ENCODE results near the gene PSMC3IP. TPM values are rescaled to one million over a fixed set of nuclear protein-coding genes. Genes with fewer than 3 reads are reported as not detected.

Gene PSMC3IP
- total and polyA plus RNA-seq, 8 donors: 0.89 to 6.5 (median 4.2) TPM; not detected in 2

DNA sequence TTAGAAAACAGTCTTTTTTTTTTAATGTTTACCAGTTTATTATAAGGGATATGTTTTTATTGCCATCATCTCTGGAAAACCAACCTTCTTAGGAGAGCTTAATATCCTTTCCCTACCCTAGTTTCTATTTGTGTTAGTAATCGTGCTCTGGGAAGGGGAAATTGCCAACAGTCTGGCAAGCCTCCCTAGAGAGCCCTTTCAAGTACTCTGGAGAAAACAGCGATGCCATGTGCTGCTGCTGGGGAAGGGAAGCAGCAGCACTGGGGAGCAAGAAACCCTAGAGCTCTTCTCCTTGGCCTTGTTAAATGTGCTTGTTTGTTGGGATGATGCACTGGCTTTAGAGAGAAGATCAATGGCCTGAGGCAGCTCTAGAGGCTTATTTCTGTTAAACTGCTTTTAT is 21.4 kb upstream of the PSMC3IP start:
- peaks cover 0 to 33% (median 30%) of the 10 kb centered on the region in 4 donors for H3K36me3 ChIP-seq
- no peak overlapping the region for H3K4me3 ChIP-seq
- TF ChIP-seq, protein P1, sequence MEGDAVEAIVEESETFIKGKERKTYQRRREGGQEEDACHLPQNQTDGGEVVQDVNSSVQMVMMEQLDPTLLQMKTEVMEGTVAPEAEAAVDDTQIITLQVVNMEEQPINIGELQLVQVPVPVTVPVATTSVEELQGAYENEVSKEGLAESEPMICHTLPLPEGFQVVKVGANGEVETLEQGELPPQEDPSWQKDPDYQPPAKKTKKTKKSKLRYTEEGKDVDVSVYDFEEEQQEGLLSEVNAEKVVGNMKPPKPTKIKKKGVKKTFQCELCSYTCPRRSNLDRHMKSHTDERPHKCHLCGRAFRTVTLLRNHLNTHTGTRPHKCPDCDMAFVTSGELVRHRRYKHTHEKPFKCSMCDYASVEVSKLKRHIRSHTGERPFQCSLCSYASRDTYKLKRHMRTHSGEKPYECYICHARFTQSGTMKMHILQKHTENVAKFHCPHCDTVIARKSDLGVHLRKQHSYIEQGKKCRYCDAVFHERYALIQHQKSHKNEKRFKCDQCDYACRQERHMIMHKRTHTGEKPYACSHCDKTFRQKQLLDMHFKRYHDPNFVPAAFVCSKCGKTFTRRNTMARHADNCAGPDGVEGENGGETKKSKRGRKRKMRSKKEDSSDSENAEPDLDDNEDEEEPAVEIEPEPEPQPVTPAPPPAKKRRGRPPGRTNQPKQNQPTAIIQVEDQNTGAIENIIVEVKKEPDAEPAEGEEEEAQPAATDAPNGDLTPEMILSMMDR (IDR thresholded peaks at IDR 0.05): no peak
- no peak for TF ChIP-seq POLR2AphosphoS5 (IDR thresholded peaks at IDR 0.05)
- TF ChIP-seq EP300 (IDR thresholded peaks at IDR 0.05): no peak
- TF ChIP-seq POLR2A (IDR thresholded peaks at IDR 0.05): no peak
- H3K4me1 ChIP-seq: peaks cover 0 to 30% (median 11%) of the 10 kb centered on the region in 4 donors
- intact Hi-C loops (cut with DNase I; ENCODE audit: low total_unique reads): no loop called here
- H3K27ac ChIP-seq: peak overlapping the region in 1 of 5 donors; percentile 39
- H3K27me3 ChIP-seq: no peaks in the 10 kb centered on the region
- peak in 1 of 2 donors; percentile 33 for DNase-seq
- WGBS, 5 donors: 18 to 35% (median 24%) methylated on average over 2 of the region's 2 CpGs
- no peaks in the 10 kb centered on the region for H3K9me3 ChIP-seq

DNA sequence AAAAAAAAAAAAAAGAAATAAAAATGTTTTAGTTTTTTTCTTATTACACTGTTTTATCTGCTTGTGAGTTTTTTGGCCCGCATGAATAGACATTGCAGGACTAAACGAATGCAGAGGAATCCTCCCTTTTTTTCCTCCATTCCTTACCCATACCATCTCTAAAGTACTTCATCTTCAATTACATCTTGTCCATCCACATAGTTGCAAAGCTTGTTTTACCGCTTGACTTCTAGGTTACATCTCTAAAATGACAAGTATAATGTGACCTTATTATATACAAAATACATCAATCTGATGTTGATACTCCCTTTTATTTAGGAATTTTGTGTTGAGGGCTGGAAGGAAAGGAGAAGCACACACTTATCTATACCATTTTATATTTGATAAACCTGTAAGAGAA is 18.9 kb upstream of the PSMC3IP start:
- intact Hi-C loops (cut with DNase I; ENCODE audit: low total_unique reads): no loop called here
- Histone ChIP-seq H3K27ac (no peak overlapping the region), H3K36me3 (peaks cover 5 to 46% (median 31%) of the 10 kb centered on the region in 4 donors), H3K9me3 (no peaks in the 10 kb centered on the region), H3K27me3 (no peaks in the 10 kb centered on the region), H3K4me3 (no peak overlapping the region), H3K4me1 (peaks cover 0 to 23% (median 11%) of the 10 kb centered on the region in 4 donors)
- no peak for DNase-seq
- 73 to 90% (median 86%) methylated on average over 3 of the region's 3 CpGs for WGBS, 5 donors
- TF ChIP-seq EP300 (IDR thresholded peaks at IDR 0.05) (no peak), POLR2A (IDR thresholded peaks at IDR 0.05) (no peak), POLR2AphosphoS5 (IDR thresholded peaks at IDR 0.05) (no peak)
- TF ChIP-seq, protein P1 (IDR thresholded peaks at IDR 0.05): no peak

GRCh38 chr17:42591411-42591810 is 13.9 kb upstream of the PSMC3IP start:
- peaks cover 29 to 84% (median 76%) of the 10 kb centered on the region in 4 donors for H3K36me3 ChIP-seq
- H3K4me1 ChIP-seq: peaks cover 22 to 25% (median 23%) of the 10 kb centered on the region in 4 donors
- no peak for TF ChIP-seq POLR2A (IDR thresholded peaks at IDR 0.05)
- intact Hi-C loops (cut with DNase I; ENCODE audit: low total_unique reads): no loop called here
- no peak for DNase-seq
- no peak overlapping the region for H3K27ac ChIP-seq
- no peak overlapping the region for H3K4me3 ChIP-seq
- H3K9me3 ChIP-seq: no peaks in the 10 kb centered on the region
- H3K27me3 ChIP-seq: no peaks in the 10 kb centered on the region
- 91 to 96% (median 95%) methylated on average over 9 of the region's 9 CpGs for WGBS, 5 donors

DNA sequence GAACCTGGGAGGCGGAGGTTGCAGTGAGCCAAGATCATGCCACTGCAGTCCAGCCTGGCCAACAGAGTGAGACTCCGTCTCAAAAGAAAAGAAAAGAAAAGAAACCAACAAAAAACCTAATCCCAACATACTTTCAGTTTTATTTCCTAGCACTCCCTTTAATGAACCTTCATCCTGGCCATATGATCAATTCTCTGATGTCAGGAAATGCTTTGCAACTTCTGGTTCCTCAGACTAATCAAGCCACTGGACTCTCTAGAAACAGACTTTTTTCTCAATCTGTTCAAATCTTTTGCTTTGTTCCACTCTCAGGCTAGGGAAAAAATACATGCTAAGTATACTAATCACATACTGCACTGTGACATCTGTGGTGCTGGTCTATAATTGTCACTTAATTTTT is 13.4 kb upstream of the PSMC3IP start:
- TF ChIP-seq POLR2AphosphoS5 (IDR thresholded peaks at IDR 0.05): no peak
- TF ChIP-seq, protein P1 (IDR thresholded peaks at IDR 0.05): no peak
- H3K4me3 ChIP-seq: no peak overlapping the region
- H3K36me3 ChIP-seq: peaks cover 32 to 84% (median 78%) of the 10 kb centered on the region in 4 donors
- no peak overlapping the region for H3K27ac ChIP-seq
- DNase-seq: no peak
- intact Hi-C loops (cut with DNase I; ENCODE audit: low total_unique reads): no loop called here
- no peaks in the 10 kb centered on the region for H3K9me3 ChIP-seq
- 85 to 93% (median 92%) methylated on average over 2 of the region's 2 CpGs for WGBS, 5 donors
- H3K27me3 ChIP-seq: no peaks in the 10 kb centered on the region
- H3K4me1 ChIP-seq: peaks cover 25 to 30% (median 28%) of the 10 kb centered on the region in 4 donors

DNA sequence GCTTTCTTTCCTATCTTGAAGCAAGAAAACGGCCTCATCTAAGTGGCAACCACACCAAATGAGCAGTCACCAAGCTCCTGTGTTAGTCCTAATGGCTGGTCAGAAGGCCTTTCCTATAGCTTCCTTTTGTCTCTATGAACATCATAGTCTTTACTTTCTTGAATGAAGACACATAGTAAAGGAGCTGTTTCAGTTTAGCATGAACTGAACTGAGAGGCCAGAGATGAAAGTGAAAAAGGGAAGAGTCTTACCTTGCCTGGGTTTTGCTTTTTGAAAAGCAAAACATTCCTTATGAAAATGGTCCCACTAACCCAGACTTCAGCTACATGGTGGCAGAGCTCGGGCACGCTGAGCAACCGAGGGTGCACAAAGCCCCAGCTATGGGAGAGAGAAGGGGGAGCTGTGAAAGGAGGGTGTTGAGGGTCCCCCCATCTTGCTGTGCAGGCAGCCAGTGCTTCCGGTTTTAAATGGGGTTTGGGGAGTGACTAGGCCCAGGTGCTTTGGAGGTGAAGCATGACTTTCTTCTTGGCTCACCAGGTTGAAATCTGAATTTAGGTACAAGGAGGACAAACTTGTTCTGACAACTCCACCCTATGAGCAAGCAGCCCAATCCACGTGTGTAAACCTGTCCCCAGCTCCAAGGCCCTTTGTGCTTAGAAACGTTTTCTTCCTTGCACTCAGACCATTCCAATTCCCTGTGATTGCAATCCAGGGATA is 9.1 kb upstream of the PSMC3IP start:
- Histone ChIP-seq H3K4me1 (peaks cover 31 to 51% (median 44%) of the 10 kb centered on the region in 4 donors), H3K9me3 (no peaks in the 10 kb centered on the region), H3K4me3 (no peak overlapping the region), H3K27ac (peak overlapping the region; percentile 54 to 75 (median 71)), H3K27me3 (no peaks in the 10 kb centered on the region), H3K36me3 (peaks cover 71 to 100% (median 99%) of the 10 kb centered on the region in 4 donors)
- intact Hi-C loops (cut with DNase I; ENCODE audit: low total_unique reads): loop anchor here (10.0 kb wide), 1 partner anchor 98 kb away; the partner anchor contains the start of genes CCR10 and CNTNAP1
- TF ChIP-seq EP300 (IDR thresholded peaks at IDR 0.05) (no peak), POLR2A (IDR thresholded peaks at IDR 0.05) (no peak), POLR2AphosphoS5 (IDR thresholded peaks at IDR 0.05) (peak in 1 of 3 donors; percentile 11)
- TF ChIP-seq, protein P1 (IDR thresholded peaks at IDR 0.05): no peak
- WGBS, 5 donors: 59 to 67% (median 61%) methylated on average over 7 of the region's 7 CpGs
- no peak for DNase-seq
